Activated CD4-positive, CD25-positive, alpha-beta regulatory T cell treated with anti-CD3 and anti-CD28 coated beads, Interleukin-2, amount 50 U/mL, for 72 hours (primary cell): ENCODE measurements around the gene DEAF1.
"Not testable (repeated sequence)": the region's sequence is repeated elsewhere in the genome, so short reads cannot be mapped to it uniquely, and the experiment has no call there.

Experiments
- DNase-seq: peaks from one replicate; pipeline ENCODE4 v3.0.0; 2021

Gene DEAF1

GRCh38 chr11:674406-674805 is 20.6 kb downstream of the DEAF1 start:
- DNase-seq: no peak

- DNase-seq: no peak
Measured at GRCh38 chr11:673866-674265, 21.2 kb downstream of the DEAF1 start.

- DNase-seq: no peak
Measured at GRCh38 chr11:665704-666281, 29.2 kb downstream of the DEAF1 start.

- DNase-seq: no peak
Measured at GRCh38 chr11:665062-665703, 29.8 kb downstream of the DEAF1 start.

GRCh38 chr11:662689-663274 is 32.2 kb downstream of the DEAF1 start:
- DNase-seq: no peak

- no peak for DNase-seq
Measured at GRCh38 chr11:660681-661444, 34.2 kb downstream of the DEAF1 start.

GRCh38 chr11:660281-660680 is 34.7 kb downstream of the DEAF1 start:
- DNase-seq: no peak

- no peak for DNase-seq
Measured at GRCh38 chr11:659532-660085, 35.4 kb downstream of the DEAF1 start.

GRCh38 chr11:657691-658126 is 37.3 kb downstream of the DEAF1 start:
- no peak for DNase-seq

- DNase-seq: no peak
Measured at GRCh38 chr11:656866-657265, 38.2 kb downstream of the DEAF1 start.

- DNase-seq: no peak
Measured at GRCh38 chr11:656426-656825, 38.6 kb downstream of the DEAF1 start.

GRCh38 chr11:655036-655726 is 39.8 kb downstream of the DEAF1 start:
- no peak for DNase-seq

GRCh38 chr11:654444-654843 is 40.6 kb downstream of the DEAF1 start:
- DNase-seq: not testable (repeated sequence)

- DNase-seq: no peak
Measured at GRCh38 chr11:653837-654236, 41.2 kb downstream of the DEAF1 start.

GRCh38 chr11:653136-653535 is 41.9 kb downstream of the DEAF1 start:
- not testable (repeated sequence) for DNase-seq

GRCh38 chr11:650482-650881 is 44.5 kb downstream of the DEAF1 start:
- DNase-seq: no peak

- not testable (repeated sequence) for DNase-seq
Measured at GRCh38 chr11:647672-648158, 47.3 kb downstream of the DEAF1 start.

- no peak for DNase-seq
Measured at GRCh38 chr11:646214-646613, 48.8 kb downstream of the DEAF1 start.

- DNase-seq: no peak
Measured at GRCh38 chr11:645536-645935, 49.5 kb downstream of the DEAF1 start.

GRCh38 chr11:643849-644738 is 50.9 kb downstream of the DEAF1 start:
- no peak for DNase-seq

GRCh38 chr11:643366-643765 is 51.7 kb downstream of the DEAF1 start:
- DNase-seq: no peak
